Stimulated activated CD4-positive, alpha-beta T cell treated with anti-CD3 and anti-CD28 coated beads, Interleukin-12 subunit alpha, Interleukin-12 subunit beta, amount 100 ng/mL, for 48 hours (primary cell): Measurements from ENCODE around the gene ERFL.

ENCODE experiments used
- DNase-seq, 3 donors: peaks; one replicate each; pipeline ENCODE4 v3.0.0-alpha.2; 2020; ENCODE audit warnings: low read depth in 2 of 3, low spot score in 1 of 3

The ERFL gene

GRCh38 chr19:41927497-41928192 is 604 bp downstream of the ERFL start:
- no peak for DNase-seq

GRCh38 chr19:41926763-41927496 is 1.3 kb downstream of the ERFL start:
- DNase-seq = no peak

GRCh38 chr19:41926028-41926762 is 2.1 kb downstream of the ERFL start:
- no peak for DNase-seq

- DNase-seq = no peak
Observed at GRCh38 chr19:41925208-41926003, 2.8 kb downstream of the ERFL start.

GRCh38 chr19:41924151-41925145 is 3.8 kb downstream of the ERFL start:
- no peak for DNase-seq

- DNase-seq = no peak
Observed at GRCh38 chr19:41923045-41923788, 5.0 kb downstream of the ERFL start.

GRCh38 chr19:41922585-41922984 is 5.7 kb downstream of the ERFL start:
- no peak for DNase-seq

- no peak for DNase-seq
Observed at GRCh38 chr19:41921577-41922576, 6.4 kb downstream of the ERFL start.

- no peak for DNase-seq
Observed at GRCh38 chr19:41920882-41921576, 7.2 kb downstream of the ERFL start.

- DNase-seq = no peak
Observed at GRCh38 chr19:41919948-41920712, 8.1 kb downstream of the ERFL start.

GRCh38 chr19:41918653-41919244 is 9.5 kb downstream of the ERFL start:
- DNase-seq = no peak

GRCh38 chr19:41918095-41918494 is 10.2 kb downstream of the ERFL start:
- no peak for DNase-seq

GRCh38 chr19:41917676-41918075 is 10.6 kb downstream of the ERFL start:
- no peak for DNase-seq

GRCh38 chr19:41915776-41916414 is 12.4 kb downstream of the ERFL start:
- no peak for DNase-seq

GRCh38 chr19:41915021-41915775 is 13.1 kb downstream of the ERFL start:
- DNase-seq = no peak
